HG03571 (cell line): Measurements from ENCODE around the gene TPCN2.
"Not testable (repeated sequence)": the region's sequence is repeated elsewhere in the genome, so short reads cannot be mapped to it uniquely, and the experiment has no call there.

Experiments
- ATAC-seq: cut with Tn5 transposase; IDR thresholded peaks from one replicate; pipeline ENCODE4 v1.9.1; 2021; ENCODE audit not compliant: unreplicated experiment

TPCN2 gene

GRCh38 chr11:69073469-69073868, 24.7 kb downstream of the TPCN2 start:
- no peak for ATAC-seq

DNA sequence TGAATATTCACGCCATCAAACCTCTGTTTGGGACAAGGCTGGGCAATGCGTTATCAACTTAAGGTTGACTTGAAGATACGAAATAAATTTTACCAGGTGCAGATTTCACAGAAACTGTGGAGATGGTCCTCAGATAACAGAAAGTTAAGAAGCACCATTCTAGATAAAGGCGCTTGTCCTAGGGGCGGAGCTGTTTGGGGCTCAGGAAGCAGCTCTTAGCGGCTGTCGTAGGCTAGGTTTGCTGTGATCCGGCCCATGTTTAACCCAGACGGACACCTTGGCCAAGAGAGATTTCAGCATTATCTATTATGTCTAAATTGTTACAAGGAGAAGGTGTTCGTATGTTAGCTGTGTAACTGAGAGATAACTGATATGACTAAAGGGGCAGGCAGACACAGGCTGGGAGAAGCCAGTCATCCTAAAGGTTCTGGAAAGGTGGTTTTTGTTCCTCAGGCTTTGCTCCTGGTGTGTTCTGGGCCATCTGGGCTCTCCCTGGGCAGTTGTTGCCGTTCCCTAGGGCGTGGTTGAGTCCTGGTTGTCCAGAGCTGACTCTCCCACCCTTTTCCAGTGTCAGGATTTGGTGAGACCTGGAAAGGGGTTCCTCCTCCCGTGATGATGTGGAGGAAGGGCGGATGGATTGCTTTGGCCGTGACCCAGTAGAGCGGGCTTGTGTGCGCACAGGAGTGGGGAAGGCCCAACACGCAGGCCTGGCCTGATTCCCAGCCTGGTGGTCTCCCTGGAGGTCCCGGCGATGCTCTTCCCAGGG, 25.8 kb downstream of the TPCN2 start:
- ATAC-seq = no peak

- ATAC-seq = no peak
Measured at GRCh38 chr11:69075421-69076128, 26.8 kb downstream of the TPCN2 start.

DNA sequence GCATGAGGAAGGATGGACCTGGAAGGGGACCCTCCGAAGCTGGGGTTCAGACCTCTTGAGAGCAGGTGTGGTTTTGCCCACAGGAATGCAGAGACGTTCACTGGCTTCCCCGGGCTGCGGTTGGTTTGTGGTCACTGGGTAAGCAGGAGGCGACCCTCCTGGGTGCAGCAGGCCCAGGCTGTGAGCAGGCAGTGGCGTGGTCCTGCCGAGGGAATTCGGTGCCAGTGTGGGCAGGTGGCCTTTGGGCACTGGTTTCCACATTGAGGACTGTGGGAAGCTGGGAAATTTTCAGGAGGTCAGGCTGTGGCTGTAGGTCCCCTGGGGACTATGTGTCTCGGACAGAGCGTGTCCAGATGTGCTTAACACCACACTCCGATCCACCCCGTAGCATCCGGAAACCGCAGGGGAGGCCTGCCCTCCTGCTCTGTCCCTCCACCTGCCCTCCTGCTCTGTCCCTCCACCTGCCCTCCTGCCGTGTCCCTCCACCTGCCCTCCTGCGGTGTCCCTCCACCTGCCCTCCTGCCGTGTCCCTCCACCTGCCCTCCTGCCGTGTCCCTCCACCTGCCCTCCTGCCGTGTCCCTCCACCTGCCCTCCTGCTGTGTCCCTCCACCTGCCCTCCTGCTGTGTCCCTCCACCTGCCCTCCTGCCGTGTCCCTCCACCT, 27.5 kb downstream of the TPCN2 start:
- ATAC-seq = no peak

GRCh38 chr11:69076977-69077376, 28.2 kb downstream of the TPCN2 start:
- ATAC-seq = not testable (repeated sequence)

DNA sequence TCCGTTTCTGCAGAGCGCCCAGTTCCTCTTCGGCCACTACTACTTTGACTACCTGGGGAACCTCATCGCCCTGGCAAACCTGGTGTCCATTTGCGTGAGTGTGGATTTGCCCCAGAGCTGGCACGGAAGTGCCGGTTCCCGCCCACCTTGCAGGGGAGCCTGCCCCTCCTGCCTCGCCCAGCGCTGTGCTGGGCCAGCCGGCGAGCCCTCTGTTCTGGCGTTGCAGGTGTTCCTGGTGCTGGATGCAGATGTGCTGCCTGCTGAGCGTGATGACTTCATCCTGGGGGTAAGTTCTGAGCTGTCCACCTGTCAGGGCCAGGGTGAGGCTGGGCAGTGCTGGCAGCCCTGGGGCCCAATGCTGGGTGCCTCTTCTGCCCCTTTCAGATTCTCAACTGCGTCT, 29.8 kb downstream of the TPCN2 start:
- ATAC-seq = no peak

DNA sequence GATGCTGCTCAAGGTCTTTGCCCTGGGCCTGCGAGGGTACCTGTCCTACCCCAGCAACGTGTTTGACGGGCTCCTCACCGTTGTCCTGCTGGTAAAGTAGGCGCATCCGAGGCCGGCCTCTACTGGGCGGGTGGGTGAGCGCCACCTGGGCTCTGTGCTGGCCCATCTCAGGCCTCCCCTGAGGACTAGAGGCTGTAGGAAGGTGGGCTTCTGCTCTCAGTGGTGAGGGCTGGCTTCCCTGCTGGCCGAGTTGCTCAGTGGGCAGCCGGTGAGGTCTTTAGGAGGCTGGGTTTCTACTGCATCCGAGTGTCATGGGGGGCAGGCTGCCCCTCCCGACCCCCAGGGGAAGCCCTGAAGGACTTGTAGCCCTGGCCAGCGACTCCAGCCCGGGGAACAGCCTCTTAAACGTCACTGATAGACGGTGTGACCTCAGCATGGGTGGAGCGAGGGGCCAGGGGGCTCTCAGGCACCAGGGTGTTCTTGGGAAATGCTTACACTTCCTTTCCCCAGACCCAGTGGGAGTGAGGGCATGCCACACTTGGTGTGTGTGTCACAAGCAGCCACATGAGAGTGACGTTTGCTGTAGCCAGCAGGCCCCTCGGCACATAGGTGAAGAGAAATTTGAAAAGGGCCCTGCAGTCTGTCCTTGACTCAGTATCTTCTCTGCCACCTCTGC, 30.3 kb downstream of the TPCN2 start:
- ATAC-seq = no peak

DNA sequence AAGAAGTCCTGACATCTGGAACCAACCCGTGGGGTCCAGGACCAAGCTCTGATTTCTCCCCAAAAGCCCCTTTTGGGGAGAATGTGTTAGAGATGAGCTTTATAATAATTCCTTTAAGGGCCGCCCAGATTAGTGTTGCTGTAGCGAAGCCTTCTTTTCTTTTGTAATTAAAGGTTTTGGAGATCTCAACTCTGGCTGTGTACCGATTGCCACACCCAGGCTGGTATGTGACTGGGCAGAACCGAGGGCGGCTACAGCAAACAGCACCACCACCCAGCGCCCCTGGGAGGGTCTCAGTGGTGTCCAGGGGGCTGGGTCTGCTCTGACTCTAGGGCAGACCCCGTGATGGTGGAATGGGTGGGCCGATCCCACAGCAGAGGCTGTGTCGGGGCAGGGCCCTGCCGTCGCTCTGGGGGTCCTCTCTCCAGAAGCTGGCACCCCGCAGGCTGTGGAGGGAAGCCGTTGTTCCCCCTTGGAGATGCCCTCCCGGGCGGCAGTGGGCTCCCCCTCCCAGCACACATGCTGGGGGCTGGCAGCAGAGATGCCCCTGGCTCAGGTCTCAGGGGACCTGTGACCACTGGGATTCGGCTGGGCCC, 31.0 kb downstream of the TPCN2 start:
- no peak for ATAC-seq

DNA sequence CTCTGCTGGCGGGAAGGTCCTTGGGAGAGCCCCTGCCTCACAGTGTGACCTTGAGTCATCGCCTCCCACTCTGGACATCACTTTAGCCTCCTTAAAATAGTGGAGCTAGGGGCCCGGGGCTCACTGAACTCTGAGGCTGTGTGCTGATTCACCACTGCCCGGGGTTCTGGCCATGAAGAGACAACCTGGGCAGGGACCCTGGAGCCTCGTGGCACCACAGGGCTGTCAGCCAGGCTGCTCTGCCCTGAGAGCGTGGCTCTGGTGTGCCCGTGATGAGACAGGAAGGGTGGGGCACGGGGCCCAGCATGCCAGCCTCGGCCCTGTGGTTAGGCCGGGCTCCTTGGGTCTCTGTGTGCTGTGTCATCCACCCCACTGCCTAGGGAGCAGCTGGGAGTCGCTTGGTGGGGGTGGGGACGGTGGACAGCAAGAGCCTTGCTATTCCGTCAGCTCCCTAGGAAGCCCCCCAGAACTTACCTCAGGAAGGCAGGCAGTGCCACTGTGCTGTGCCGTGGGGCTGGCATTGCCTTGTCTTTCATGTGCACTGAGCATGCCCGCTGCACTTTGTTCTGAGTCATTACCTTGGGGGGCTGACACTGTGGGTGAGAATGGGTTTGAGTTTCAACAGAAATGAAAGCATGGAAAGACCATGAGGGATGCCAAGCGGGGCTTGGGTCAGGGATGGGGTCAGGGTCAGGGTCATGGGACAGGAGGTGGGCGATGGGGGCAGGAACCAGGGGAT, 31.7 kb downstream of the TPCN2 start:
- no peak for ATAC-seq

GRCh38 chr11:69081180-69081579, 32.4 kb downstream of the TPCN2 start:
- no peak for ATAC-seq

GRCh38 chr11:69083531-69084247, 35.0 kb downstream of the TPCN2 start:
- ATAC-seq = no peak

DNA sequence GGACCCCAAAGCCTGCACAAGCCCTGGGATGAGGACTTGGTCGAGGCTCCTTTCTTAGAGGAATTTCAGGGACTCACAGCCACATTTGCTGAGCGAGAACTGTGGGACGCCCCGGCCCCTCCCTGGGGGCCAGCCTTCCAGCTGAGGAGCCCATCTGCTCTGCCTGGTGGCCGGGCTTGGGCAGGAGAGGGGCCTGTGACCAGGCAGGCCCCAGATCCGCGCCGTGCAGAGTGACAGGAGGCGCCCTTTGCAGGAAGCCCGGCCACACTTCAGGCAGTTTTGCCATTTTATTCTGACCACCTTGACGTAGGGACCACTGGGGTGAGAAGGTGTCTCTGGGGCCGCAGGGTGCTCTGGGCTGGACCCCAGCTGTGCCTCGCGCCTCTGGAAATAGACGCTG, 35.6 kb downstream of the TPCN2 start:
- no peak for ATAC-seq

GRCh38 chr11:69085490-69086095, 36.9 kb downstream of the TPCN2 start:
- ATAC-seq = no peak

DNA sequence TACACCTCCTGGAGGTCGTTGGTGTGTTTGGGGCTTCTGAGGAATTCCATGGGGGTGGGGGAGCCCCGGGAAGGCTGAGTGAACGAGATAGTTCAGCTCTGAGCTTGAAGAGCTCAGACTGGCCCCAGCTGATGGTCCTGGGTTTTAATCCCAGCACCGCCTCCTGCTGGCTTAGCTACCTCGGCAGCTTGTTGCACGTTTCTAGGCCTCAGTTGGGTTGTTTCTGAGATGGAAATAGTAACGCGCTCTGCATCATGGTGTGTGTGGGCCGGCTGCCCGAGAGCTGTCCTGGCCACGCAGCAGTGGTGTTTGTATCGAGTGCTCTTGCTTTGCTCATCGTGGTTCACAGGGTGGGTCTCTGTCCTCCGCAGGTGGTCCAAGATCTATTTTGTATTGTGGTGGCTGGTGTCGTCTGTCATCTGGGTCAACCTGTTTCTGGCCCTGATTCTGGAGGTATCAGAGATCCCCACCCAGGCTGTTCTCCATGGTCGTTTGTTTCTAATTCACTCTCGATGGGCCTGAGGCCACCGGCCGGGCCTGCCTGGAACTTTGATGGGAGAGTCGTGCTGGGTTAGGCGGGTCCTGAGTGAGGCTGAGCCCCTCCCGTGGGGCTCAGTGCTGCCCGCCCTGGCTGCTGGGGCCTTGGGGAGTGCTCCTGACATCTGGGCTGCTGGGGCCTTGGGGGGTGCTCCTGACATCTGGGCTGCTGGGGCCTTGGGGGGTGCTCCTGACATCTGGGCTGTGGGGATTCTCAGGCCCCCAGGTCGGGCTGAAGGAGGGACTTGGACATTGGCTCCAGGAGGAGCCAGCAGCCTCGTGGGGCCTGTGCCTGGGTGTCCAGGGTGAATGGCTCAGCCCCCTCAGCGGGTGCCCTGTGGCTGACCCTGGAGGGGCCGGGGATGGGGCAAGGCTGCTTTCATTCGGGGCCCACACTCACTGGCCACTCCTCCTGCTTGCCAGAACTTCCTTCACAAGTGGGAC, 37.7 kb downstream of the TPCN2 start:
- no peak for ATAC-seq

GRCh38 chr11:69087133-69087524, 38.4 kb downstream of the TPCN2 start:
- no peak for ATAC-seq

GRCh38 chr11:69087811-69088210, 39.1 kb downstream of the TPCN2 start:
- ATAC-seq = no peak

DNA sequence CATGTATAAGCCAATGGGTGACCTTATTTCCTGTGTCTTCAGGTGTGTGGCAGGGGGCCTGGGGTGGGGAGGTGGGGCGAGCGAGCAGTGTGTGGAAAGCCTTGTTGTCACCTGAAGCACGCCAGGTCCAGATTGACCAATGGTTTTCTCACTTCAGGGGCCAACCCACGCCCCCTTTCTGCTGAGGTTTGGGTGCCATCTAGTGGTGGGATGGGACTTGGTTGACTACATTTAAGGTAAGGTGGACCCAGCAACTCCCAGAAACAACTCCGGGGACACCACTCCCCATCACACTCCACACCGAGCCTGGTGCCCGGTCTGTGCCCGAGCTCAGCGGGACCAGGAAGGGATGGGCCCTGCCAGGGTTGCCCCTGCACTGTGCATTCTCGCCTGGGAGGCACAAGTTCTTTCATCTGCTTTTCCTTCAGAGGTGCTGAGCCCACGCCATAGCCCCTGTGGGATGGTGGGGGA, 40.0 kb downstream of the TPCN2 start:
- no peak for ATAC-seq

- ATAC-seq = no peak
Measured at GRCh38 chr11:69089258-69089657, 40.5 kb downstream of the TPCN2 start.
